GM19438 (cell line): Measurements from ENCODE around the gene CFAP251.
"Not testable (repeated sequence)": the region's sequence is repeated elsewhere in the genome, so short reads cannot be mapped to it uniquely, and the experiment has no call there.

Source experiments
- ATAC-seq: cut with Tn5 transposase; IDR thresholded peaks from one replicate; pipeline ENCODE4 v1.9.1; 2021; ENCODE audit warnings: low read depth; ENCODE audit not compliant: unreplicated experiment

CFAP251 gene

DNA sequence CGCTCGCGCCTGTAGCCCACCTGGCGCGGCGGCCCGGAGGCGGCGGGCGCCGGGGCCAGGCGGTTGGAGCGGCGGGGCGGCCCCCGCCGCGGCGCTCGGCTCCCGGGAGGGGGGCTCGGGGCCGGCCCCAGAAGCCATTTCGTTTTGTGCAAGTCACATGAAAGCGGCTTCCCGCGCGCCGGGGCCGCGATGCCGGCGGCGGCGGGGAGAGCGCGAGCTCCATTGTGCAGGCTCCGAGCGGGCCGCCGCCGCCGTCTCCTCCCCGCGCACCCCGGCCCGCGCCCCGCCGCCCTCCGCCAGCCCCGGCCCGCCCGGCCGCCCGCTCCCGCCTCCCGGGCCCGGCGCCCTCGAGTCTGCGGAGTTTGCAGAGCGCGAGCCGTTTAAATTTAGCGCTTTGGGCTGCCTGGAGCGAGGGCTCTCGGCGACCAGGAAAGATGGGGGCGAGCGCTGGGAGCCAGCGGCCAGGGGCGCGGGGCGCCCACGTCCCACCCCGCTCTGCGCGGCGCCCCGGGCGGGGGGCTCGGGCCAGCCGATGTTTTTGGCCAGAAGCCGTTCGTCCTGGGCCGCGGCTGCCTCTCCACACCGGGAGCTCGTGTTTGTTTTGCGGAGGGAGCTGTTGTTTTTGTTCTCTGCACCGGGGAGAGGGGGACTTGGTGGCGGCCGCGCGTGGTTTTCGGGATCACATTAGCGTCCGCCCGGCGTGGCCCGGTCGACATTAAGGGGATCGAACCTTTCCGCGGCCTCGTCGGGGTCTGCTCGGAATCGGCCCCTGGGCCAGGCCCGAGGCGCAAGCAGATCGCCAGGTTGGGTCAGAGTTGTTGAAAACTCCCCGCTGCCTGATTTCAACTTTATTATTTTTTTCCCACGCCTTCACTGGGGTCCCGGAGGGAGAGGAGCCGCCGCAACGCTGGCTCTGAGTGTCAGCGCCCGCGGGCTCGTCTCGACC is 104.3 kb downstream of the CFAP251 start:
- ATAC-seq: no peak

DNA sequence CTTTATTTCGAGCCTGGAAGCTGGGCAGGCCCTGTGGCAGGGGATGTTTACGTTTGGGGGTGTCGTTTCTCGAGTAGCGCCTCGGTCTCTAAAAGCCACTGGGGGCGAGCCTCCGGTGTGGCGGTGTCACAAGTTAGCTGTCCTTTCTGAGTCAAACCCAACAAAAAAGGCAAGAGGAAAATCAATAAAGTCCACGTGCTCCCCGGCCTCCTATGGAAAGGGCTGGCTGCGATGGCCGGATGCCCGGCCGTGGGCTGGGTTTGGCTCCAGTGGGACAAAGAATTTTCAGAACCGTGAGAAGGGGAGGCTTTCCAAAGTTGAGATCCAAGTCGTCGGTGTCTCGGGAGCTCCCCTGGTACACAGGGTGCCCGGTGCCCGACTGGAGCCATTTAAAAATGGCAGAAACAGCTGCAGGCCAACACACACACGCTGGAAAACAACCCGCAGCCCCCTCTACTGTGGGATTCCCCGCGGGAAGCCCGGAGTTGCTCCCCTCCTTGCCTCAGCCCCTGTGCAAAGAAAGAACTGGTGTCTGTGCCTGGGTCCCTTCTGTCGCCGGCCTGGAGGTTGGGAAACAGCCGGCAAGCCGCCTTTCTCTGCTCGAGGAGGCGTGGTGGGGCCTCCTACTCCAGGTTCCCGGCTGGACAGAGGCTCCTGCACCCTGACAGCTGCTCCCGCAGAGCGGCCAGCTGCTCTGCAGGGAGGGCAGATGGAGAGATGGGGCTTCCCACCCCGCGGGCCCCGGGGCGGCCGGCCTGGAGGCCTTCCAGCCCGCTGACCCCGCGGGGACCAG is 105.1 kb downstream of the CFAP251 start:
- no peak for ATAC-seq

DNA sequence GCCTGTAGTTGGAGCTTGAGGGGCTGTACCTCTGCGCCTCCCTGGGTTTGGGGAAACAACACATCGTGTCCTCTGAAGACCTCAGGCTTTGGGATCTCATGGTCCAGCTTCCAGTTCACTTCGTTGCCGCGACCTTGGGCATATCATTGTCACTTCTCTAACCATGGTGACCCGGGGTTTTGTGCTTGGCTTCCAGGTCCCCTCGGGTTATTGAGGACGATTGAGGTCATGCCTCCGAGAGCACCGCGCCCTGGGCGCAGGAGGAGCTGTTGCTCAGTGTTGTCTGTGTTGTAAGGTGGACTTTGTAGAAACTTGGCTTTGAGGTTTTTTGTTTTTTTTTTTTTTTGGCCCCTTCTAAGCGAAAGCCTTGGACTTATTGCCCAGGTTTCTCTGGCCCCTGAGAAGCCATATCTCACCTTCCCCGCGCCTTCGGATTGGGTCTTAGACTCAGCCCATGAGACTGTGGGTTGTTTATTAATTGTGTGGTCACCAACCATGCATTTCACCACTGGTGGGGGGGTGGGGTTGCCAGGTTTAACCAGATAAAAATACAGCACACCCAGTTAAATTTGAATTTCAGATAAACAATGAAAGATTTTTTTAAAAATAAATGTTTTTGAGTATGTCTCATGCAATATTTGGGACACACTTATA is 105.9 kb downstream of the CFAP251 start:
- no peak for ATAC-seq

DNA sequence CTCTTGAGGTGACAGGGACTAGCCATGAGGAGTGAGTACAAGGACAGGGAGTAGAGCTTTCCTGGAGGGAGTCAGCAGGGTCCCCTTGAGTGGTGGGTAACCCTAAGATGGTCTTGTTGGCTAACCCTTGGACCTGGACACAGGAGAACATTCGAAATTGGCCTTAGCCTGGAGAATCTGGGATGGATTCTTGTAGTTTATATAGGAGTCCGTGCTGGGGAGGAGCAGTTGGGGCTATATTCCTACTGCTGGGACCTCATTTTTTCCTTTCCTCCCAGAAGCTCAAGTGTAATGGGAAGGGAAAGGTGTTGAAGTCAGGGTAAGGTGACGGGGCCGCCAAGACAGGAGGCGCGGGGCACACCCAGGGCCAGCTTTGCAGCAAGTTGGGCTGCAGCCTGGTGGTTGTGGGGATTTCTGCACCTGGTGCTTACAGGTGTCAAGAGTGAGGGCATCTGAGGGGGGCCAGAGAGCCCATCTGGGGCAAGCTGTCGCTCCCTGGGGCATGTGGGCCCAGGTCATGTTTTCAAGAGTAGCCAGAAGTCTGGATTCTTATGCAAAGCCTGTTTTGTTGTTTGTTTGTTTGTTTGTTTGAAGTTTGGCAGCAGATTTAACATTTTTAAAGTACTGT is 108.4 kb downstream of the CFAP251 start:
- no peak for ATAC-seq

DNA sequence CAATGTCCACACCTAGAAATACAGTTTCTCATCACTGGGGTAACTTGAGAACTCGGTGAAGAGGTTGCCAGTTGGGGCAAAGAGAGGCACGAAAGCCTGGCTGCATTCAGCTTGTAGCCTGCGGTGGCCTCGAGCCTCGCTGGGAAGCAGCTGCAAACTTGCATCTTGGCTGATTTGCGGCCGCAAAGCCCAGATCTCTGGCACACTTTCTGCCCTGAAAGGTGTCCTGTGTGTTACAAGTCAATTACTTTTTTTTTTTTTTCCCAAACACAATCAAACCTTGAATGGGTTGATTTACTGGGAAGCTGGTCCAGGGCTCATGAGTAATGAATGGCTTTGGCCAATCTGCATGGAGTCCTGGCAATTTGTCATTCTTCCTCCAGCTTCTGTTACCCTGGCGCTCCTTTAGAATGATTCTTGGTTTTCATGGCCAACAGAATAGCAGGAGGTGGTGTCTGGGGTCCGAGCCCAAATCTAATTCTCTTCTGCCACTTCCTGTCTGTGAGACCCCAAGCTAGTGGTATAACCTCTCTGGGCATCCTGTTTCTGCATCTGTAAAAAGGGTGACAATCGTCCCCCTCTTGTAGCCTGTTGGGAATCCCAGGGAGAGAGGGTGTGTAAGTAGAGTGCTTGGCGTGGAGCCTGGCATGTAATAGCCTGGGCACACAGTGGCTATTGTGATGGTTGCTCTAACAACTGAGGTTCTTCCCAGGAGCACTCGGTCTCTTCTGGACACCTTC is 109.9 kb downstream of the CFAP251 start:
- ATAC-seq: no peak

DNA sequence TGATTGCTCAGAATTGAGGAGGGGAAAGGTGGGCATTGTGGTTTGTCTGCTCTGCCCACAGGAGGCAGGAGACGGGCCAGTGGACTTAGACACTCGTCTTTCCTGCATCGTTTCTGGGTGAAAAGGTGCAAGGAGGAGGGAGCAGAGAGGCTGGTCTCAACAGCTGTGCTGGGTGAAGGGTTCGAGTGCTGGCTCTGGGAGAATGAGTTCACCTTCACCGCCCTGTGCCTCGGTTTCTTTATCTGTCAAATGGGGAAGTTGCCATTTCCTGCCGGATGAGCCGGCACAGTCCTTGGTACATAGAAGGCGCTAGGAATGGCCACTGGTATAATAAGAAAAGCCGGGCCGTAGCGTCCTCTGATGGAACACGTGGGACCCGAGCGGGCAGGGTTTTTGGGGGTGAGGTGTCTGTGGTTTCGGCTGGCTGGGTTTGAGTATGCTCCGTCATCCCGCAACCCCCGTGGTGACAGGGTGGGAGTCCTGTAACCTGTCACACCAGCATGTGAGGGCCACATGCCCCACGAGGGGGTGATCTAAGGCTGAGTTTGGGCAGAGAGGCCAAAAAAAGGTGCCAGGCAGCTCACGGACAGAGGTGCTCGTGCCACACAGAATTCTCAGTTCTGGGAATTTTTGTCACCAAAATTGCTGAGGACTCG is 110.6 kb downstream of the CFAP251 start:
- ATAC-seq: no peak

DNA sequence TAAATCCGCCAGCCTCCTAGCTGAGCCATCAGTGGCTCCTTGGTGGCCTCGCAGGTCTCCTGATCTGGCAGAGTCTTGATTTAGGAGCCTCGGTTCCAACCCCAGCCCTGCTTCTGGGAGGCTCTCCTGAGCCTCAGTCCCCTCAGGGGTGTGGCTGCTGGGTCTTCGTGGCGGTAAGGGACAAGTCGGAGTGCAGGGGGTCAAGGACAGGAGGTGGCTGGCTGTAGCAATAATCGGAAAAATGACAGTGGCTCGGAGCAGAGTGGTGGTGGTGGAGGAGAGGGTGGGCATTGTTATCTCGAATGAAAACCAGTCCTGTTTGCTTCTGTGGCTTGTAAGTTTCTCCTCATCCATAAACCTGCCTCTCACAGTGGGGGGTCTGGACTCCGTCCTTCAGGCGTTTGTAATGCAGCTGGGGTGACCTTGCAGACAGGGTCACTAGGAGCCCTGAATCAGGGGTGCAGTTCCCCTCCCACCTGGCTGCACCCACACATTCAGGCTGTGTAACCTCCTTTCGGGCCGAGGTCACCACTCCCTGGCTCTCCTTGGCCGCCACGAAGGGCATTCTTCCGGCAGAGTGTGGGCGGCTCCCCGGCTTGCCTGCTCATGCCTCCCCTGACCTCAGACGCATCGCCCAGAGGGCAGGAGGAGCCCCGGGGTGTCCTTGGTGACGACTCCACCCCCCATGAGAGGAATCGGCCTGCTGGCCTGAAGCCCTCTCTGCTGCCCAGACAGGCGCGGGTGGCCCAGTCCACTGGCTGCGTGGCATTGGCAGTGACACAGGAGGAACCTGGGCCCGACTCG is 111.4 kb downstream of the CFAP251 start:
- ATAC-seq: no peak

DNA sequence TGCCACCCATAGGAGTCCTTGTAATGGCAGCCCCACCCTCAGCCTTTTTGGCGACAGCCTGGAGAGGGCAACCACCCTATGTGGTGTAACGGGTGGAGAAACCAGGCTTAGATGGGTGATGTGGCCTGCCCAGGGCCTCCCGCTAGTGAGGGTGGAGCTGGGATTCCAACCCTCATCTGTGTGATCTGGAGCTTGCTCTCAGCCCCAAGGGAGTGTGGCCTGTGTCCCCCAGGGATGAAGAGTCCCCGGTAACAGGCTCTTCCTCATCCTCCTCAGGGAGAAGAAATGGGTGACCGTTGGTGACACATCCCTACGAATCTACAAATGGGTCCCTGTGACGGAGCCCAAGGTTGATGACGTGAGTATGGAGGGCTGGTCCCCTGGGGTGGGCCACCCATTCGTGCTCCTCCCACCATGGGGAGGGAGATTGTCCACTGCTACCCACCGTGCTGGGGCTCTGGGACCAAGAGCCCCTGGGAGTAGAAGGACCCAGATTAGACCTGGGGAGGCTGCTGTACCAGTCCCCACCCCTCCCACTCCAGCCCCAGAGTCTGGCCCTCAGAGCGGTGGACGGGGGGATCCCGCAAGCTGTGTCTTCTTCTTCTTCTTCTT is 112.1 kb downstream of the CFAP251 start:
- no peak for ATAC-seq

DNA sequence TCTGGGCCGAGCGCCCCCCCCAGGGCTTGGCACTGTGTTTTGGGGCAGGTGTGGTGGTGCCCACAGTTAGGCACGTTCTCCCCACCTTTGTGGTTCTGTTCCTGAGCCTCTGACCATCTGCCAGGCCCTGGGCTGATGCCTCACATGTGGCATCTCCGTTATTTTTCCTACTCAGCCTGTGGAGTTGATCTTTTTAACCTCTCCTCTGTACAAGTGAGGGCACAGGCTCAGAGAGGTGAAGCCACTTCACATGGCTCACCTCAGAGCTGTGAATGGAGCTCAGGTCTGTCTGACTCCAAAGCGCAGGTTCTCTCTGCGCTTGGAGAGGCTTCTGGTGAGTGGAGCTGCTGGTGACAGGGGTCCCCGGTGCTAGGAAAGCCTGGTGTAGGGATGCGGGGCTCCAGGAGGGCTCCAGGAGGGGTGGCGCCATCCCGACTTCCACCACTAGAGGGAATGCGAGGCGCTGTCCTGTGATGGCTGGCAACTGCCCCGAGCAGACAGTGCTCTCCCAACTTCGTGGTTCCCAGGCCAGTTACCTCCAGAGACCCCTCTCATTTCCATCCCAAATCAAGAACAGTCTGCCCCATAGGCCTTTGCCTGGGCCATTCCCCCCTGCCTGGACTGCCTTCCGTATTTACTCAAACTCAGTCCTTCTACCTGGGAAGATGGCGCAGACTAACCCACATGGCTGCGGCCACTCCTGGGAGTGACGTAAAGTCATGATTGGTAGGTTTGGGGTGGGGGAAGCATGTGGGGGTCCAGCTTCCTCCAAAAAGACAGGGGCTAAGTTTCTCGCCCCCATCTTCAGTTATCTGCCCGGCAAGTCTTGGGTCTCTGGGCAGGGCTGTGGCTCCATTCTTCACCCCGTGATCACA is 113.2 kb downstream of the CFAP251 start:
- ATAC-seq: no peak

DNA sequence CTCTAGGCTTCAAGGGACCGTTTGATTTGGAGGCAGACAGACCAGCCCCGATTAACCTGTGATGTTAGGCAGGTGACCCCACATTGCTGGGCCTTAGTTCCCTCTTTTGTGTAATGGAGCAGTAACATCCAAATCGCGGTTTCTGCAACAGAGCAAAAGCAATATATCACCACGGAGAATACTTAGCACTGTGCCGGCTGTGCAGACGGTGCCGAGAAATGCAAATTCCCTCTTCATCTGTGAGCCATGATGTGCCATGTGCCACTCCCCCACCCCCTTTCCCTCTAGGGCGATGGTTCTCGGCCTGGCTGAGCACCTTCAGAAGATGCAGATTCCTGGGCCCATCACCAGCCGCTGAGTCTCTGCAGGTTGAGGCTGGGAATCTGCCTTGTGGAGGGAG is 114.2 kb downstream of the CFAP251 start:
- ATAC-seq: no peak

DNA sequence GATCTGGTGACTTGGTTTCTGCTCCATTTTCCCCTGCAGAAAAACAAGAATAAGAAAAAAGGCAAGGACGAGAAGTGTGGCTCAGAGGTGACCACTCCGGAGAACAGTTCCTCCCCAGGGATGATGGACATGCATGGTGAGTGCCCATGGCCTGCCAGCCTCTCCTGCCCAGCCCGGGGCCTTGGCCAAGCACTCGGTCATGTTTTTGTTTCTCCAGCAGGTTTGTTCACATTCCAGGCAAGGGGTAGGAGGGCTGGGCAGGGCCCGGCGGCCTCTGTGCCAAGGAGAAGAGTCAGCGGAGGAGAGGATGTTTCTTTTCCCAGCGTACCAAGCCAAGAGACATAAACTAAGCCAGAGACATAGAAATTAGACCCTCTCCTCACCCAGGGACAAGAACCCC is 116.9 kb downstream of the CFAP251 start:
- no peak for ATAC-seq

DNA sequence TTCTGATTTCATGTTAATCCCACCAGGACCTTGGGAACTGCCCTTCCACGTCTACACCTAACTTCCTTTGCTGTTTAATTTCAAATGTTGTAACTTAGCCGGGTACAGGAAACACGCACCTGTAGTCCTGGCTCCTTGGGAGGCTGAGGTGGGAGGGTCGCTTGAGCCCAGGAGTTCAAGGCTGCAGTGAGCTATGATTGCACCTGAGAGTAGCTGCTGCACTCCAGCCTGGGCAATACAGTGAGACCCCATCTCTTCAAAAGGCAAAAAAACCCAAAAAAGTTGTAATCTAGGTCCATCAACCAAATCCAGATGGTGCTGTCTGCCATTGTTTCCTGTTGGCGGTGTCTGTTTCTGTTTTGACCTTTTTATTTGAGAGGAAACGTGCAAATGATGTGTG is 117.8 kb downstream of the CFAP251 start:
- no peak for ATAC-seq

DNA sequence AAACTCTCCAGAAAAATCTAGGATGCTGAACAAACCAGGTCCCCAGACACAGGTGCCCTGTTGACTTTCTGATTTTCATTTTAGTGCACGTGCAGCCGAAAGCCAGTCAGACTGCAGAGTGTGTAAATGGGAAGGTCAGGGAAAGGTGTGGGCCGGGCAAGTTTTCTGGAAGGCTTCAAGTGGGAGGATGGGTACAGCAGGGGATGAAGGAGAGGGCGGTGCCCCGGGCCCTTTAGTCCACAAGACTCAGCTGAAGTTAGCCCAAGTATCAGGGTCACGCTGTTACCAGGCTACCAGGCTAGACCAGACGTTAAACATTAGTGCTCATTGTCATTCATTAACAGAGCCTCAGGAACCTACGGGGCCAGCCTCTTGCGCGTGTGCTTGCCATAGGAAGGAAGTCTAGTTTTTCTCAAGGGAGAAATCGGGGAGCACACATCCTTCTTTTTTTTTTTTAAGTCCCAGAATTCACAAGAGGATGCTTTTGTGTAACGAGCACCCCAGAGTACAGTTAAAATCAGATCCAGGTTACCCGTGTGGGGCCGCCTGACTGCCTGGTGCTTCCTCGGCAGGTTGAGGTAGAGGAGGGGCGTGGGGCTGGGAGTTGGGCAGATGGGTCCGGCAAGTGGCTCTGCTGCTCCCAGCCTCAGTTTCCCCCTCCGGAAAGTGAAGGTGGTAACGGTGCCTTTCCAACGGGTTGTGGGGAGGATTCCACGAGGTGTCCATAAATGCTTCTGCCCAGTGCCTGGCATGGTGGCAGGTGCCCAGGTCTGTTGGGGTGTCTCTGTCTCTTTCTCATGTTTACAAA is 122.4 kb downstream of the CFAP251 start:
- ATAC-seq: peak; percentile 78

DNA sequence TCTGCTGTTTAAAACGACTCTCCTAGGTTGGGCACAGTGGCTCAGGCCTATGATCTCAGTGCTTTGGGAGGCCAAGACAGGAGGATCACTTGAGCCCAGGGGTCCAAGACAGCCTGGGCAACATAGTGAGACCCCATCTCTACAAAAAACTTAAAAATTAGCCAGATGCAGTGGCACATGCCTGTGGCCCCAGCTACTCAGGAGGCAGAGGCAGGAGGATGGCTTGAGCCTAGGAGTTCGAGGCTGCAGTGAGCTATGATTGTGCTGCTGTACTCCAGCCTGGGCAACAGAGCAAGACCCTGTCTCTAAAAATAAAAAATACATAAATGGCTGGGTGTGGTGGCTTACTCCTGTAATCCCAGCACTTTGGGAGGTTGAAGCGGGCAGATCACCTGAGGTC is 123.1 kb downstream of the CFAP251 start:
- ATAC-seq: not testable (repeated sequence)

DNA sequence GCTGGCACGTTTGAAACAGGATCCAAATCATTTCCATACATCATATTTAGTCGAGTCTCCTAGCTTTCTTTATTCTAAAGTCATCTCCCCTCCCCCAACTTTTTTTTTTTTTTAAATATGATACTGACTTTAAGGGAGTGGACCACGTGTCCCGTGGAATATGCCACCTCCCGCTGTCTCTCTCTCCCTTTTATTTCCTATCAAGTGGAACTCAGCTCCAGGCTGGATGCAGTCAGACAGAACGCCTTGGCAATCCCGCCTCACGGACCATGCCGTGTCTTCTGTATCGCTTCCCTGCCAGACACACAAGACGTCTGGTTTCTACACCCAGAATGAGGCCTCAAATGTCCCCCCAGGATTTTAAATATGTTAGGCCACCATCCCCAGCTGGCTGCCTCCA is 124.5 kb downstream of the CFAP251 start:
- no peak for ATAC-seq

DNA sequence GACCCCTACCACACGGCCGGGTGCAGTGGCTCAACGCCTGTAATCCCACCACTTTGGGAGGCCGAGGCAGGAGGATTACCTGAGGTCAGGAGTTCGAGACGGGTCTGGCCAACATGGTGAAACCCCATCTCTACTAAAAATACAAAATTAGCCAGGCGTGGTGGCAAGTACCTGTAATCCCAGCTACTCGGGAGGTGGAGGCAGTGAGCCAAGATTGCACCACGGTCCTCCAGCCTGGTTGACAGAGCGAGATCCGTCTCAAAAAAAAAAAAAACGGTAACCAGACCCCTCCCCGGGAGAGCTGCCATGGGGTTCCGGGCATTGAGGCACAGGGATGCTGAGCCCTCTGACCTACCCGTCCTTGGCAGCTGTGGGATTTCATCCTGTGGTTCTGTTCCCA is 125.1 kb downstream of the CFAP251 start:
- ATAC-seq: no peak

DNA sequence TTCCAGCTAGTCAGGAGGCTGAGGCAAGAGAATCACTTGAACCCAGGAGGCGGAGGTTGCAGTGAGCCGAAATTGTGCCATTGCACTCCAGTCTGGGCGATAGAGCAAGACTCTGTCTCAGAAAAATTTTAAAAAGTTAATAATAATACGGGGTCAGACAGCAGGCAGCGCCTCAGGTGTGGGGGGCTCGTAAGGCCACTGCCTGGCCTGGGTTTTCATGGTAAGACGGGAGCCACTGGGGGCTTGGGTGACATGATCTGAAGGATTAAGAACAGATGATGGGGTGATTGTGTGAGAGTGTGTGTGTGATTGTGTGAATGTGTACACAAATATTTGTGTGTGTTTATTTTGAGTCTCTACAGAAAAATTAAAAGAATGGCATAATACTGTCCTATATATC is 126.9 kb downstream of the CFAP251 start:
- no peak for ATAC-seq
